CD4-positive, alpha-beta T cell (primary cell): ENCODE data around the gene USP3. TPM values are rescaled to one million over a fixed set of nuclear protein-coding genes. Genes with fewer than 3 reads are reported as not detected.

Experiments
- ATAC-seq: fragments of 200-7000 bp; cut with Tn5 transposase; one replicate; pipeline ENCODE4 v1.10.0; 2022; ENCODE audit warnings: mild to moderate bottlenecking; ENCODE audit not compliant: poor library complexity
- CTCF ChIA-PET: fragments of 350-600 bp; sonication (Branson Sonifier 250); formaldehyde crosslinking; loops from one replicate; lab custom pipeline; 2021; ENCODE audit warnings: antibody characterized with exemption, inconsistent platforms; lab: Charles Lee
- POLR2A ChIA-PET: fragments of 350-600 bp; sonication (Branson Sonifier 250); formaldehyde crosslinking; loops from one replicate; lab custom pipeline; 2021; ENCODE audit warnings: antibody characterized with exemption, inconsistent platforms; lab: Charles Lee
- DNase-seq, 14 experiments: peaks; one replicate each; pipeline ENCODE4 v3.0.0-alpha.2; 2013 to 2020; ENCODE audit warnings: mixed read lengths in 2 of 14
- H3K27ac ChIP-seq, 2 donors: one replicate each; pipeline versions ENCODE4 v1.5.1 to v1.7.0; 2013; ENCODE audit warnings: low read length in 2 of 2, low read depth in 1 of 2, mild to moderate bottlenecking in 1 of 2
- H3K27me3 ChIP-seq, 2 experiments: 1 replicate in 1 of 2; 2 replicates in 1 of 2; pipeline versions ENCODE4 v1.6.1 to v1.7.0; 2013; ENCODE audit warnings: low read length in 2 of 2, control low read depth in 1 of 2, mild to moderate bottlenecking in 1 of 2, moderate library complexity in 1 of 2; ENCODE audit not compliant: insufficient read depth in 2 of 2, control insufficient read depth in 1 of 2
- H3K36me3 ChIP-seq: one replicate; pipeline ENCODE4 v1.6.1; 2013; ENCODE audit warnings: low read length, control low read depth; ENCODE audit not compliant: insufficient read depth
- H3K4me1 ChIP-seq: one replicate; pipeline ENCODE4 v1.6.1; 2013; ENCODE audit warnings: low read length, control low read depth; ENCODE audit not compliant: insufficient read depth
- H3K4me3 ChIP-seq: one replicate; pipeline ENCODE4 v1.5.1; 2013; ENCODE audit warnings: mild to moderate bottlenecking, low read length, moderate library complexity
- H3K9me3 ChIP-seq, 2 experiments: 1 replicate in 1 of 2; 2 replicates in 1 of 2; pipeline versions ENCODE4 v1.6.1 to v1.7.0; 2013; ENCODE audit warnings: low read length in 2 of 2, mild to moderate bottlenecking in 2 of 2, control low read depth in 1 of 2, moderate library complexity in 1 of 2; ENCODE audit not compliant: control insufficient read depth in 1 of 2, insufficient read depth in 1 of 2
- H3K27ac Mint-ChIP-seq: one replicate; pipeline ENCODE4 v1.8.0; 2020; ENCODE audit warnings: mixed read lengths
- H3K27me3 Mint-ChIP-seq: one replicate; pipeline ENCODE4 v1.8.0; 2021; ENCODE audit warnings: mixed read lengths
- H3K36me3 Mint-ChIP-seq: one replicate; pipeline ENCODE4 v1.8.0; 2021; ENCODE audit warnings: low read depth, mixed read lengths
- H3K4me1 Mint-ChIP-seq: one replicate; pipeline ENCODE4 v1.8.0; 2021; ENCODE audit warnings: low read depth, mixed read lengths
- H3K4me3 Mint-ChIP-seq: one replicate; pipeline ENCODE4 v1.8.0; 2020; ENCODE audit warnings: mild to moderate bottlenecking, mixed read lengths
- H3K9me3 Mint-ChIP-seq: one replicate; pipeline ENCODE4 v1.8.0; 2020; ENCODE audit warnings: mixed read lengths
- CTCF ChIP-seq: fragments of 200-600 bp; IDR thresholded peaks from one replicate; pipeline ENCODE4 v1.8.0; 2022; ENCODE audit warnings: antibody characterized with exemption, mild to moderate bottlenecking
- intact Hi-C, 2 experiments: fragments of 100-400 bp; cut with DNase I in 1 of 2; cut with micrococcal nuclease in 1 of 2; formaldehyde crosslinking; loops; one replicate each; pipeline versions ENCODE4 v1.15.1 to v1.9.0; 2023 to 2025; cut with DNase I, micrococcal nuclease
- total RNA-seq, 174 experiments: library from RNA in 2 of 174; stranded (reverse) in 2 of 174; gene quantifications; one replicate each; pipeline ENCODE4 v1.2.3 and lab custom pipeline; 2021 to 2026

Gene USP3
- total RNA-seq, 2 experiments from 2014 or later = 280 to 282 TPM

DNA sequence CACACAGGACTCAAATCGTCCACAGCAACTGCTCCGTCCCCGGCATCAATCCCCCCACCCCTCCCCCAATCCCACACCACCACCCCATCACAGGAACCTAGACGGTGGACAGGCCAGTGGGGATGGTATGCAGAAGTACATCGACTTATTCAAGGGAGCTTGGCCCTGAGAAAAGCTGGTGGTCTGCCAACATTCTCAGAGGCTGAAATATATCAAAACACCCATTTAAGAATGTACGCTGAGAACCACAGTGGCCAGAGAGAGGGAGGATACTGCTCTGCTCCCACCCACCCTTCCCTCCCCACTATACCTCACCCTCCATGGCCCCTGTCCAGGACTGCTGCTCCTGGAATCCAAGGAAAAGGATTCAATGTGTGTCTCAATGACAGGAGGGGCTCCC is 12.4 kb upstream of the USP3 start:
- DNase-seq (no peak), ATAC-seq (no peak)
- Mint-ChIP-seq H3K4me3 (no peak overlapping the region), H3K9me3 (no peaks in the 10 kb centered on the region), H3K27me3 (no peaks in the 10 kb centered on the region), H3K4me1 (peaks cover 71% of the 10 kb centered on the region), H3K36me3 (no peaks in the 10 kb centered on the region), H3K27ac (no peak overlapping the region)
- POLR2A ChIA-PET = interaction anchor here (1.0 to 7.6 kb wide), 3 partner anchors 12 to 67 kb away, joined by 3 to 140 read pairs (median 3); partner anchors contain the start of gene USP3
- Histone ChIP-seq H3K27me3 (no peaks in the 10 kb centered on the region), H3K36me3 (no peaks in the 10 kb centered on the region), H3K9me3 (no peaks in the 10 kb centered on the region), H3K4me1 (peaks cover 72% of the 10 kb centered on the region), H3K27ac (no peak overlapping the region), H3K4me3 (no peak overlapping the region)
- CTCF ChIA-PET = interaction anchor here (1.2 to 2.1 kb wide), 2 partner anchors 12 to 39 kb away, joined by 3 to 8 read pairs; partner anchors contain the start of gene USP3
- intact Hi-C loops = no loop called here
- no peak for TF ChIP-seq CTCF

- Histone ChIP-seq H3K9me3 (no peaks in the 10 kb centered on the region), H3K36me3 (no peaks in the 10 kb centered on the region), H3K27me3 (no peaks in the 10 kb centered on the region), H3K27ac (no peak overlapping the region), H3K4me1 (peaks cover 72% of the 10 kb centered on the region), H3K4me3 (no peak overlapping the region)
- ChIA-PET POLR2A (interaction anchor here (1.1 to 7.6 kb wide), 3 partner anchors 12 to 67 kb away, joined by 3 to 140 read pairs (median 5); partner anchors contain the start of gene USP3), CTCF (interaction anchor here (1.0 to 2.1 kb wide), 3 partner anchors 12 to 39 kb away, joined by 3 to 8 read pairs (median 3); partner anchors contain the start of gene USP3)
- DNase-seq (no peak), ATAC-seq (no peak)
- H3K27ac Mint-ChIP-seq = no peak overlapping the region
- no peak for TF ChIP-seq CTCF
- no peaks in the 10 kb centered on the region for H3K9me3 Mint-ChIP-seq
- no peaks in the 10 kb centered on the region for H3K36me3 Mint-ChIP-seq
- H3K4me3 Mint-ChIP-seq = no peak overlapping the region
- peaks cover 66% of the 10 kb centered on the region for H3K4me1 Mint-ChIP-seq
- no peaks in the 10 kb centered on the region for H3K27me3 Mint-ChIP-seq
- intact Hi-C loops = no loop called here
These were observed 11.8 kb upstream of the USP3 start for GRCh38 chr15:63492541-63493077.

- DNase-seq (no peak), ATAC-seq (no peak)
- intact Hi-C loops = no loop called here
- POLR2A ChIA-PET = interaction anchor here (1.4 to 7.6 kb wide), 2 partner anchors 11 to 14 kb away, joined by 5 to 140 read pairs; partner anchors contain the start of gene USP3
- TF ChIP-seq CTCF = no peak
- CTCF ChIA-PET = interaction anchor here (1.0 to 2.1 kb wide), 2 partner anchors 11 to 26 kb away, joined by 3 to 8 read pairs; partner anchors contain the start of gene USP3
- Histone ChIP-seq H3K27ac (no peak overlapping the region), H3K27me3 (no peaks in the 10 kb centered on the region), H3K4me1 (peaks cover 73% of the 10 kb centered on the region), H3K9me3 (no peaks in the 10 kb centered on the region), H3K36me3 (no peaks in the 10 kb centered on the region), H3K4me3 (no peak overlapping the region)
- H3K27ac Mint-ChIP-seq = no peak overlapping the region
- no peaks in the 10 kb centered on the region for H3K27me3 Mint-ChIP-seq
- no peaks in the 10 kb centered on the region for H3K36me3 Mint-ChIP-seq
- peaks cover 62% of the 10 kb centered on the region for H3K4me1 Mint-ChIP-seq
- H3K4me3 Mint-ChIP-seq = peak overlapping the region; percentile 44
- no peaks in the 10 kb centered on the region for H3K9me3 Mint-ChIP-seq
These were observed 11.0 kb upstream of the USP3 start for GRCh38 chr15:63493436-63493835.
